Embryonic facial prominence (tissue), 1 donor: Measurements from ENCODE around the gene GALNT12.

ENCODE experiments used
- DNase-seq: peaks from one replicate; pipeline ENCODE4 v3.0.0-alpha.2; 2016; ENCODE audit errors: extremely low spot score

The GALNT12 gene

GRCh38 chr9:98860871-98861293 is 53.4 kb downstream of the GALNT12 start:
- DNase-seq, result peak; percentile 47

GRCh38 chr9:98861781-98862504 is 54.5 kb downstream of the GALNT12 start:
- no peak for DNase-seq

- no peak for DNase-seq
These were observed 55.5 kb downstream of the GALNT12 start for GRCh38 chr9:98862936-98863335.

- DNase-seq, result no peak
These were observed 57.1 kb downstream of the GALNT12 start for GRCh38 chr9:98864281-98865174.

GRCh38 chr9:98865284-98865875 is 57.9 kb downstream of the GALNT12 start:
- DNase-seq, result no peak

GRCh38 chr9:98866435-98867102 is 59.1 kb downstream of the GALNT12 start:
- no peak for DNase-seq

GRCh38 chr9:98867103-98867428 is 59.6 kb downstream of the GALNT12 start:
- no peak for DNase-seq

GRCh38 chr9:98867429-98868168 is 60.1 kb downstream of the GALNT12 start:
- no peak for DNase-seq

GRCh38 chr9:98869078-98869745 is 61.7 kb downstream of the GALNT12 start:
- DNase-seq, result no peak

GRCh38 chr9:98869866-98870265 is 62.4 kb downstream of the GALNT12 start:
- no peak for DNase-seq

- no peak for DNase-seq
These were observed 63.5 kb downstream of the GALNT12 start for GRCh38 chr9:98870782-98871557.

- DNase-seq, result no peak
These were observed 64.1 kb downstream of the GALNT12 start for GRCh38 chr9:98871558-98872065.

- no peak for DNase-seq
These were observed 66.1 kb downstream of the GALNT12 start for GRCh38 chr9:98873526-98873925.

- no peak for DNase-seq
These were observed 66.5 kb downstream of the GALNT12 start for GRCh38 chr9:98873951-98874371.

- DNase-seq, result no peak
These were observed 67.3 kb downstream of the GALNT12 start for GRCh38 chr9:98874721-98875255.

GRCh38 chr9:98875536-98875935 is 68.1 kb downstream of the GALNT12 start:
- DNase-seq, result no peak

- no peak for DNase-seq
These were observed 69.8 kb downstream of the GALNT12 start for GRCh38 chr9:98877311-98877710.

- DNase-seq, result no peak
These were observed 71.9 kb downstream of the GALNT12 start for GRCh38 chr9:98879094-98879962.

- DNase-seq, result no peak
These were observed 72.5 kb downstream of the GALNT12 start for GRCh38 chr9:98879963-98880310.
